Measurements from ENCODE around the gene TUBB2B. TPM values are rescaled to one million over a fixed set of nuclear protein-coding genes. Genes with fewer than 3 reads are reported as not detected.
"Not testable (repeated sequence)": the region's sequence is repeated elsewhere in the genome, so short reads cannot be mapped to it uniquely, and the experiment has no call there.

The TUBB2B gene
- polyA plus RNA-seq, 3 donors, result 0.15 to 3.5 TPM; not detected in 1

- Histone ChIP-seq H3K79me2 (ENCODE audit: insufficient read depth, low read length) (no peaks in the 10 kb centered on the region), H3K9me3 (replicated peaks in 1 of 2; ENCODE audit: control insufficient read depth in 1 of 2, insufficient read depth in 1 of 2, low read length in 2 of 2) (peaks cover 0 to 5% of the 10 kb centered on the region in 2 donors), H3K36me3 (replicated peaks in 1 of 2; ENCODE audit: control insufficient read depth in 1 of 2, insufficient read depth in 2 of 2, low read length in 2 of 2) (no peaks in the 10 kb centered on the region), H3K4me2 (replicated peaks; ENCODE audit: extremely low read depth, low read length, poor library complexity, severe bottlenecking) (no peak overlapping the region), H3K4me1 (ENCODE audit: control insufficient read depth in 1 of 2, insufficient read depth in 2 of 2, low read length in 2 of 2) (no peaks in the 10 kb centered on the region), H3K27me3 (ENCODE audit: control insufficient read depth in 2 of 2, insufficient read depth in 2 of 2, low read length in 2 of 2) (peaks cover 2 to 3% of the 10 kb centered on the region in 2 donors), H4K20me1 (ENCODE audit: insufficient read depth, low read length) (no peaks in the 10 kb centered on the region), H3K9ac (ENCODE audit: insufficient read depth, low read length, poor library complexity, severe bottlenecking) (no peak overlapping the region), H2AFZ (ENCODE audit: insufficient read depth, low read depth, low read length, poor library complexity, severe bottlenecking) (no peak overlapping the region), H3K27ac (ENCODE audit: low read depth in 1 of 2, low read length in 2 of 2) (no peak overlapping the region), H3K4me3 (replicated peaks in 1 of 3; ENCODE audit: low read depth in 2 of 3, low read length in 3 of 3) (no peak overlapping the region)
- DNase-seq, result no peak
- intact Hi-C loops (cut with micrococcal nuclease), result no loop called here
- Mint-ChIP-seq H3K9me3 (peaks cover 0 to 6% (median 2%) of the 10 kb centered on the region in 7 donors), H3K27me3 (ENCODE audit: low read depth in 3 of 3) (peaks cover 4 to 14% (median 9%) of the 10 kb centered on the region in 3 donors), H3K4me1 (no peaks in the 10 kb centered on the region), H3K27ac (no peak overlapping the region), H3K4me3 (no peak overlapping the region), H3K36me3 (no peaks in the 10 kb centered on the region)
- TF ChIP-seq, protein P1, sequence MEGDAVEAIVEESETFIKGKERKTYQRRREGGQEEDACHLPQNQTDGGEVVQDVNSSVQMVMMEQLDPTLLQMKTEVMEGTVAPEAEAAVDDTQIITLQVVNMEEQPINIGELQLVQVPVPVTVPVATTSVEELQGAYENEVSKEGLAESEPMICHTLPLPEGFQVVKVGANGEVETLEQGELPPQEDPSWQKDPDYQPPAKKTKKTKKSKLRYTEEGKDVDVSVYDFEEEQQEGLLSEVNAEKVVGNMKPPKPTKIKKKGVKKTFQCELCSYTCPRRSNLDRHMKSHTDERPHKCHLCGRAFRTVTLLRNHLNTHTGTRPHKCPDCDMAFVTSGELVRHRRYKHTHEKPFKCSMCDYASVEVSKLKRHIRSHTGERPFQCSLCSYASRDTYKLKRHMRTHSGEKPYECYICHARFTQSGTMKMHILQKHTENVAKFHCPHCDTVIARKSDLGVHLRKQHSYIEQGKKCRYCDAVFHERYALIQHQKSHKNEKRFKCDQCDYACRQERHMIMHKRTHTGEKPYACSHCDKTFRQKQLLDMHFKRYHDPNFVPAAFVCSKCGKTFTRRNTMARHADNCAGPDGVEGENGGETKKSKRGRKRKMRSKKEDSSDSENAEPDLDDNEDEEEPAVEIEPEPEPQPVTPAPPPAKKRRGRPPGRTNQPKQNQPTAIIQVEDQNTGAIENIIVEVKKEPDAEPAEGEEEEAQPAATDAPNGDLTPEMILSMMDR (IDR thresholded peaks at IDR 0.05), result no peak
Observed at GRCh38 chr6:3200682-3201081, 26.8 kb downstream of the TUBB2B start.

DNA sequence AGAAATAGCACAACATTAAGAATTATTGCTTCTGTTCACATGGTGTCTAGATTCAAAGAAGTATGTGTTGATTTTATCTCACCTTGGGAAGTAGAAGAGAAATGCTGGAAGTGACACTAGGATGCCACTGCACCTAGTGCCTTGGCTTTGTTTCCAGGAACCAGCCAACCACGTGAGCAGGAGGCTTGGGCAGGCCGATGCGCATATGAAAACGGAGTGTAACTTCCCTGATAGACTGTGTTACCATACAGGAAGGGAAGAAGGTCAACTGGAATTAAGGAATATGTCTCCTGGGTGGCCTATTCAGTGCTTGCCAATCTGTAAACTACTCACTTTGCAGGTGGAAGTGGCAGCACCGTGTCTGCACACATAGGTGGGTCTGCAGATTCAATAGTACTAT lies 28.1 kb downstream of the TUBB2B start:
- H3K79me2 ChIP-seq (ENCODE audit: insufficient read depth, low read length), result no peaks in the 10 kb centered on the region
- no peaks in the 10 kb centered on the region for H3K36me3 Mint-ChIP-seq
- peaks cover 2 to 3% of the 10 kb centered on the region in 2 donors for H3K27me3 ChIP-seq (ENCODE audit: control insufficient read depth in 2 of 2, insufficient read depth in 2 of 2, low read length in 2 of 2)
- intact Hi-C loops (cut with micrococcal nuclease), result no loop called here
- WGBS (ENCODE audit: insufficient coverage), result 88% methylated on average over 4 of the region's 5 CpGs
- no peak overlapping the region for H3K4me3 Mint-ChIP-seq
- H2AFZ ChIP-seq (ENCODE audit: insufficient read depth, low read depth, low read length, poor library complexity, severe bottlenecking), result no peak overlapping the region
- no peaks in the 10 kb centered on the region for H3K36me3 ChIP-seq (replicated peaks in 1 of 2; ENCODE audit: control insufficient read depth in 1 of 2, insufficient read depth in 2 of 2, low read length in 2 of 2)
- DNase-seq, result no peak
- no peak overlapping the region for H3K27ac ChIP-seq (ENCODE audit: low read depth in 1 of 2, low read length in 2 of 2)
- TF ChIP-seq, protein P1 (IDR thresholded peaks at IDR 0.05), result no peak
- no peaks in the 10 kb centered on the region for H3K4me1 ChIP-seq (ENCODE audit: control insufficient read depth in 1 of 2, insufficient read depth in 2 of 2, low read length in 2 of 2)
- peaks cover 0 to 7% of the 10 kb centered on the region in 2 donors for H3K9me3 ChIP-seq (replicated peaks in 1 of 2; ENCODE audit: control insufficient read depth in 1 of 2, insufficient read depth in 1 of 2, low read length in 2 of 2)
- no peak overlapping the region for H3K4me2 ChIP-seq (replicated peaks; ENCODE audit: extremely low read depth, low read length, poor library complexity, severe bottlenecking)
- H4K20me1 ChIP-seq (ENCODE audit: insufficient read depth, low read length), result no peaks in the 10 kb centered on the region
- H3K27me3 Mint-ChIP-seq (ENCODE audit: low read depth in 3 of 3), result peaks cover 4 to 14% (median 9%) of the 10 kb centered on the region in 3 donors
- H3K9me3 Mint-ChIP-seq, result peaks cover 0 to 6% (median 2%) of the 10 kb centered on the region in 7 donors
- no peak overlapping the region for H3K4me3 ChIP-seq (replicated peaks in 1 of 3; ENCODE audit: low read depth in 2 of 3, low read length in 3 of 3)
- H3K27ac Mint-ChIP-seq, result no peak overlapping the region
- no peaks in the 10 kb centered on the region for H3K4me1 Mint-ChIP-seq
- no peak overlapping the region for H3K9ac ChIP-seq (ENCODE audit: insufficient read depth, low read length, poor library complexity, severe bottlenecking)

- DNase-seq; H3K4me1 Mint-ChIP-seq; H3K27ac Mint-ChIP-seq; H2AFZ ChIP-seq (ENCODE audit: insufficient read depth, low read depth, low read length, poor library complexity, severe bottlenecking); H3K27me3 ChIP-seq (ENCODE audit: control insufficient read depth in 2 of 2, insufficient read depth in 2 of 2, low read length in 2 of 2); H3K4me3 ChIP-seq (replicated peaks in 1 of 3; ENCODE audit: low read depth in 2 of 3, low read length in 3 of 3); H3K27ac ChIP-seq (ENCODE audit: low read depth in 1 of 2, low read length in 2 of 2); H4K20me1 ChIP-seq (ENCODE audit: insufficient read depth, low read length); H3K36me3 ChIP-seq (replicated peaks in 1 of 2; ENCODE audit: control insufficient read depth in 1 of 2, insufficient read depth in 2 of 2, low read length in 2 of 2); H3K36me3 Mint-ChIP-seq; H3K9ac ChIP-seq (ENCODE audit: insufficient read depth, low read length, poor library complexity, severe bottlenecking); H3K79me2 ChIP-seq (ENCODE audit: insufficient read depth, low read length); H3K9me3 Mint-ChIP-seq; H3K4me3 Mint-ChIP-seq; H3K9me3 ChIP-seq (replicated peaks in 1 of 2; ENCODE audit: control insufficient read depth in 1 of 2, insufficient read depth in 1 of 2, low read length in 2 of 2); H3K4me1 ChIP-seq (ENCODE audit: control insufficient read depth in 1 of 2, insufficient read depth in 2 of 2, low read length in 2 of 2); H3K4me2 ChIP-seq (replicated peaks; ENCODE audit: extremely low read depth, low read length, poor library complexity, severe bottlenecking); intact Hi-C loops (cut with micrococcal nuclease); H3K27me3 Mint-ChIP-seq (ENCODE audit: low read depth in 3 of 3): not testable (repeated sequence)
- WGBS (ENCODE audit: insufficient coverage), result no CpG with 5 or more reads among the region's 5 CpGs
Observed at GRCh38 chr6:3197734-3198133, 29.7 kb downstream of the TUBB2B start.

Data from CD14-positive monocyte (primary cell).